ENCODE data around the gene ZIC5. TPM values are rescaled to one million over a fixed set of nuclear protein-coding genes. Genes with fewer than 3 reads are reported as not detected.

The ZIC5 gene
- total and polyA plus RNA-seq, 2 donors (not counting 1 experiment from before 2014, with no cell fraction given): not detected

DNA sequence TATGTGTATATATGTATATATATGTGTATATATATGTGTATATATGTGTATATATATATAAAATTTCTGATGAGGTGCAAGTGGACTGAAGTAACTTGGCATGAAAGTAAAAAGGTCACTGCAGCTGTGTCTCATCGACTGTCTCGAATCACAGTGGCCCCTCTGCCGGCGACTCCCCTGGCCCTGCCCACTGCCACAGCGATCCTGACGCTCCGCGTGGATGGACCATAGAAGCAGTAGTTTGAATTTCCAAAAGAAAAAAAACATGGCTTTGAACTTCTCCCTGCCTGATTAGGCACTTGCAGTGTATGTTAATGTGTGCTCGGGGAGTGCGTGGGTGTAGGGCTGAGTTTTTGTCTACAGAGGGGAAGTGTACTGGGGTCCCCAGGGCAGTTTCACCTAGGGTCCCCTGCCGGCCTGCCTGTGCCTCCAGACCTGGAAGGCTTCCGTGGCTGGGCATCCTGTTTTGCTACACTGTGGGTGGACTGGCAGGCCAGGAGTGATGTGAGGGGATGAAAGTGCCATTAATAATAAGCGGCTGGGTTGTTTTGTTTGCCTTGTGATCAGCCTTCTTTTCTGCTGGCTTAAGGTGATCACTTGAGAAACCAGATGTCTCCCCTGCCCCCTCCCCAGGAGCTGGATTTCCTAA lies 10.8 kb downstream of the ZIC5 start:
- H3K27me3 ChIP-seq (ENCODE audit: control insufficient read depth, insufficient read depth, low read length): peaks cover 59% of the 10 kb centered on the region
- no peak overlapping the region for H3K9ac ChIP-seq (ENCODE audit: insufficient read depth, low read length)
- no peak overlapping the region for H3K4me3 ChIP-seq (replicated peaks in 1 of 4; ENCODE audit: control extremely low read depth in 1 of 4, insufficient read depth in 1 of 4, low read depth in 3 of 4, low read length in 4 of 4)
- no peaks in the 10 kb centered on the region for H3K9me3 ChIP-seq (ENCODE audit: control insufficient read depth, insufficient read depth, low read depth, low read length)
- H3K27ac ChIP-seq (ENCODE audit: insufficient read depth, low read length): no peak overlapping the region
- no peaks in the 10 kb centered on the region for H4K20me1 ChIP-seq (ENCODE audit: control insufficient read depth, extremely low read depth, insufficient read depth, low read length)
- H3K79me2 ChIP-seq (ENCODE audit: control insufficient read depth, insufficient read depth, low read length): no peaks in the 10 kb centered on the region
- H3K4me2 ChIP-seq (ENCODE audit: extremely low read depth, insufficient read depth, low read length): no peak overlapping the region
- no peaks in the 10 kb centered on the region for H3K36me3 ChIP-seq (ENCODE audit: control insufficient read depth, insufficient read depth, low read length)
- DNase-seq (ENCODE audit: low read depth in 2 of 2): no peak
- TF ChIP-seq, protein P1, sequence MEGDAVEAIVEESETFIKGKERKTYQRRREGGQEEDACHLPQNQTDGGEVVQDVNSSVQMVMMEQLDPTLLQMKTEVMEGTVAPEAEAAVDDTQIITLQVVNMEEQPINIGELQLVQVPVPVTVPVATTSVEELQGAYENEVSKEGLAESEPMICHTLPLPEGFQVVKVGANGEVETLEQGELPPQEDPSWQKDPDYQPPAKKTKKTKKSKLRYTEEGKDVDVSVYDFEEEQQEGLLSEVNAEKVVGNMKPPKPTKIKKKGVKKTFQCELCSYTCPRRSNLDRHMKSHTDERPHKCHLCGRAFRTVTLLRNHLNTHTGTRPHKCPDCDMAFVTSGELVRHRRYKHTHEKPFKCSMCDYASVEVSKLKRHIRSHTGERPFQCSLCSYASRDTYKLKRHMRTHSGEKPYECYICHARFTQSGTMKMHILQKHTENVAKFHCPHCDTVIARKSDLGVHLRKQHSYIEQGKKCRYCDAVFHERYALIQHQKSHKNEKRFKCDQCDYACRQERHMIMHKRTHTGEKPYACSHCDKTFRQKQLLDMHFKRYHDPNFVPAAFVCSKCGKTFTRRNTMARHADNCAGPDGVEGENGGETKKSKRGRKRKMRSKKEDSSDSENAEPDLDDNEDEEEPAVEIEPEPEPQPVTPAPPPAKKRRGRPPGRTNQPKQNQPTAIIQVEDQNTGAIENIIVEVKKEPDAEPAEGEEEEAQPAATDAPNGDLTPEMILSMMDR (conservative IDR thresholded peaks at IDR 0.05 in 1 of 2, IDR thresholded peaks at IDR 0.05 in 1 of 2; ENCODE audit: low read depth in 1 of 2, low read length in 2 of 2): no peak
- no peak for TF ChIP-seq EZH2 (IDR thresholded peaks at IDR 0.05; ENCODE audit: low read length, missing control alignments)
- H2AFZ ChIP-seq (ENCODE audit: low read length): no peak overlapping the region
- no peaks in the 10 kb centered on the region for H3K4me1 ChIP-seq (ENCODE audit: control insufficient read depth, extremely low read depth, insufficient read depth, low read length)

DNA sequence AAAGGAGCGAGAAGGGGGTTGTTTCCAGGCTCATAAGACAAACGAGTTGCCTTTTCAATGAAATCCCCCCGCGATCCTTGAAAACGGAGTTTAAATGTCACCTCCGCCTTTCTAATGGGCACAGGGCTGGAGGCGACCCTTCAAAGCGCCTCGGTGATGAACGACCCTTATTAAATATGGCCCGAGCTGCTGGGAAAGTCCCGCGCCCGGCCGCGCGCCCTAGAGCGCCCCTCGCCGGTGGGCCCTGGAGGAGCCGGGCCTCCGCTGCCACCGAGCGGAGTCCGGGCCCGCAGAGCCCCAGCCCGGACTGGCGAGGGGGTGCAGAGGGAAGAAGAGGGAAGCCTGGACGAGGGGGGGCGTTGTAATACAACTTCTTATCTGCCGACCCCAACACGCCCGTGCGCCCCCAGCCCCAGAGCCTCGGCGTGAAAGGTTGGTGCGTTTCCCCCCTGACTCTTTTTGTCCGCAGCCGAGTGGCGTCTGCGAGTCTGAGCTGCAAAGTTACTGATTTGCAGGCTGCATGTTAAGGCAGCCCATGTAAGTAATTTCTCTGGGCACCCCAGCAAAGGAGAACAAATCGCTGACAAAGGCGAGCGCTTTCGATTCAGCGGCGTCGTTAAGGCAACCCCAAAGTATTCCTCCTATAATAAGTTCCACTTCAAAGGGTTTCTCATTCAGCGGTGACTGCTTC lies 11.9 kb downstream of the ZIC5 start:
- Histone ChIP-seq H3K4me3 (replicated peaks in 1 of 4; ENCODE audit: control extremely low read depth in 1 of 4, insufficient read depth in 1 of 4, low read depth in 3 of 4, low read length in 4 of 4) (peak overlapping the region in 1 of 4 experiments; percentile 11), H3K27ac (ENCODE audit: insufficient read depth, low read length) (no peak overlapping the region), H3K9me3 (ENCODE audit: control insufficient read depth, insufficient read depth, low read depth, low read length) (no peaks in the 10 kb centered on the region), H3K9ac (ENCODE audit: insufficient read depth, low read length) (no peak overlapping the region), H3K4me1 (ENCODE audit: control insufficient read depth, extremely low read depth, insufficient read depth, low read length) (no peaks in the 10 kb centered on the region), H3K4me2 (ENCODE audit: extremely low read depth, insufficient read depth, low read length) (peak overlapping the region; percentile 3), H4K20me1 (ENCODE audit: control insufficient read depth, extremely low read depth, insufficient read depth, low read length) (no peaks in the 10 kb centered on the region), H3K36me3 (ENCODE audit: control insufficient read depth, insufficient read depth, low read length) (no peaks in the 10 kb centered on the region), H3K79me2 (ENCODE audit: control insufficient read depth, insufficient read depth, low read length) (no peaks in the 10 kb centered on the region), H2AFZ (ENCODE audit: low read length) (no peak overlapping the region), H3K27me3 (ENCODE audit: control insufficient read depth, insufficient read depth, low read length) (peaks cover 66% of the 10 kb centered on the region)
- TF ChIP-seq, protein P1 (conservative IDR thresholded peaks at IDR 0.05 in 1 of 2, IDR thresholded peaks at IDR 0.05 in 1 of 2; ENCODE audit: low read depth in 1 of 2, low read length in 2 of 2): no peak
- TF ChIP-seq EZH2 (IDR thresholded peaks at IDR 0.05; ENCODE audit: low read length, missing control alignments): no peak
- DNase-seq (ENCODE audit: low read depth in 2 of 2): no peak

DNA sequence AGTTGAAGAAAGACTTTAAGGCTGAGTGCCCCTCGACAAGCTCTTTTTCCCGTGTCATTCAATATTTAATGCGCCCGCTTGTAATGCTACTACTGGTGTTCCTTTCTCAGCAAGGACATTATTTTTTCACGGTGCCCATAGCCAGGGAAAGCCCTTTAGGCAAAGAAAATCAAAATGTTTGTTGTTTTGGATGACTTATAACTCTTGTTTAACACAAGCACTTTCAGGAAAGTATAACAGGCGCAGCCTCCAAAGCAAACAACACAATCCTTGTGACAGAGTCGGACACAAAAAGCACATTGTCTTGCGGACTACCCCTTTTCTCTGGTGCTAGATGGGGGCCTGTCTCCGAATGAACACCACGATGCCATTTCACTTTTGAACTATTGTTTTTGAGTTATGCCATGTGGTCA lies 12.4 kb downstream of the ZIC5 start:
- H3K27ac ChIP-seq (ENCODE audit: insufficient read depth, low read length): no peak overlapping the region
- TF ChIP-seq, protein P1 (conservative IDR thresholded peaks at IDR 0.05 in 1 of 2, IDR thresholded peaks at IDR 0.05 in 1 of 2; ENCODE audit: low read depth in 1 of 2, low read length in 2 of 2): no peak
- peak; percentile 16 for TF ChIP-seq EZH2 (IDR thresholded peaks at IDR 0.05; ENCODE audit: low read length, missing control alignments)
- H3K4me2 ChIP-seq (ENCODE audit: extremely low read depth, insufficient read depth, low read length): no peak overlapping the region
- H4K20me1 ChIP-seq (ENCODE audit: control insufficient read depth, extremely low read depth, insufficient read depth, low read length): no peaks in the 10 kb centered on the region
- DNase-seq (ENCODE audit: low read depth in 2 of 2): no peak
- no peak overlapping the region for H2AFZ ChIP-seq (ENCODE audit: low read length)
- no peaks in the 10 kb centered on the region for H3K79me2 ChIP-seq (ENCODE audit: control insufficient read depth, insufficient read depth, low read length)
- peaks cover 67% of the 10 kb centered on the region for H3K27me3 ChIP-seq (ENCODE audit: control insufficient read depth, insufficient read depth, low read length)
- H3K9me3 ChIP-seq (ENCODE audit: control insufficient read depth, insufficient read depth, low read depth, low read length): no peaks in the 10 kb centered on the region
- no peak overlapping the region for H3K4me3 ChIP-seq (replicated peaks in 1 of 4; ENCODE audit: control extremely low read depth in 1 of 4, insufficient read depth in 1 of 4, low read depth in 3 of 4, low read length in 4 of 4)
- no peaks in the 10 kb centered on the region for H3K4me1 ChIP-seq (ENCODE audit: control insufficient read depth, extremely low read depth, insufficient read depth, low read length)
- no peaks in the 10 kb centered on the region for H3K36me3 ChIP-seq (ENCODE audit: control insufficient read depth, insufficient read depth, low read length)
- H3K9ac ChIP-seq (ENCODE audit: insufficient read depth, low read length): no peak overlapping the region
